GM19099 (cell line): ENCODE results near the gene PGC.

ENCODE experiments used
- POLR2A ChIP-seq: IDR thresholded peaks from 3 replicates; pipeline ENCODE4 v1.6.1; 2011; ENCODE audit warnings: low read depth; ENCODE audit not compliant: insufficient read length; ENCODE audit errors: extremely low read depth

PGC gene

DNA sequence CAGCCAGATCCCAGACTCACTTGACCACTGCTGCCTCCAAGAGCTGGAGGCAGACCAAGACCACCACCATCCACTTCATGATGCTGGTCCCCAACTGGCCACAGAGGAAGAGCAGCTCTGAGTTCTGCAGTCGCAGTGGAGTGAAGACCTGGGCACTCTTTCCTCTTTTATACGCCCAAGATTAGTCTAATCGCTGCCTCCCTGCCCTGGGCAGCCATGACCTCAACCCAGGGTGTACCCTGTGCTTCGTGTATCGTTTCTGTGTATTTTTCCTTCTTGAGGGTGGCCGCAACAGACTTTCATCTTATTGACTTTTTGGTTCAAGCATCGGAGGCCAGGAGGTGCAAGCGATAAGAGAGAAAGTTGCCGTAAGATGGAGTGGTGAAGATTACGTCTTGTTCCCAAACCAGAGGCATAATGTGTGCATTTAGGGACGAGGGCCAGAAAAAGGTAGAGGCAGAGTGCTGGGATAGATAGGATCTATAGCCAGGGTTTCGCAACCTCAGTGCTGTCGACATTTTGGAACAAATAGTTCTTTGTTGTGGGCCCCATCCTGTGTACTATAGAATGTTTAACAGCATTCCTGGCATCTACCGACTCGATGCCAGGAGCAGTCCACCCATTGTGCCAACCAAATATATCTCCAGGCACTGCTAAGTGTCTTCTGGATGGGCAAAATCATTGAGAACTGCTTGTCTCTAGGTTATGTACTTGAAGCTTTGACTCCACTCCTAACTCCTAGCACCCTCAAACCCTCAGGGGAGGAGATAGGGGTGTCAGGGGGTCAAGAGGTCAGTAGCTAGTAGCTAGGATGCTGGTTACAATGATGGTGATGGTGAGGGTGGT is at the start of gene PGC:
PGC (minus strand) TSS at position 142 of the 846 bp plus-strand sequence; CDS start at position 79, 63 bp downstream.
- no peak for TF ChIP-seq POLR2A

DNA sequence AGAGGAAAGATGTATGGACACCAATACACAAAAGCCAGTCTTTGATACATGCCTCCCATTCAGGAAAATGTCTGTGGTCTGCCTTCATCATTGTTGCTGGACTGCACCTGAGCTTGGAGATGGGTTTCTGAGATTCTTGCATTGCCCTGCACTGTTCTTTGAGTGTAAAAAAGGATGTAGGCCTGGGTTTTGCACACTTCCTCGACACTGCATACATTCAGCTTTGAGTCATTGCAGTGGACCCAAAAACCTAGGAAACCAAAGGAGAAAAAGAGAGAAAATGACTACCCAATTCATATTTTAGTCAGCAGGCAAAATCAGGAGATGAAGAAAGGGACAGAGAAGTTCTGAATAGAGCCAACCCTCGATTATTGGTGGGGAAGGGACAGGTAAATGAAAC is 49.3 kb upstream of the PGC start:
- TF ChIP-seq POLR2A = no peak

DNA sequence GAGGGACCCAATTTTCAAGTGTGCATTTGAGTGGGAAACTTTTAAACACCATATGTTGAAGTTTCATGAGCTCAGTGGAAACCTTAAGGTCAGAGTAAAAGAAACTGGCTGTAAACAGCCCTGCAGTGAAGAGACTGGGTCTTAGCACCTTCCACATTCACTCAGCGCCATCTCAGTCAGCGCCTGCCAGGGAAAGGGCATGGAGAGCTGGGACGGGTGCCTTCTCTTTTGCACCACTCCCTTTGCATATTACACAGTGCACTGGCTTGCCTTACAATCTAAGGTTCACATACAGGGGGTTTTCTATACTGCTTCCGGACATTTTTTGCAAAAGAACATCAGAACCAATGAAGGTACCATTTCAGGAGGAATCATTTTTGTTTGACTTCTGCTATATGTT is 44.8 kb upstream of the PGC start:
- no peak for TF ChIP-seq POLR2A

DNA sequence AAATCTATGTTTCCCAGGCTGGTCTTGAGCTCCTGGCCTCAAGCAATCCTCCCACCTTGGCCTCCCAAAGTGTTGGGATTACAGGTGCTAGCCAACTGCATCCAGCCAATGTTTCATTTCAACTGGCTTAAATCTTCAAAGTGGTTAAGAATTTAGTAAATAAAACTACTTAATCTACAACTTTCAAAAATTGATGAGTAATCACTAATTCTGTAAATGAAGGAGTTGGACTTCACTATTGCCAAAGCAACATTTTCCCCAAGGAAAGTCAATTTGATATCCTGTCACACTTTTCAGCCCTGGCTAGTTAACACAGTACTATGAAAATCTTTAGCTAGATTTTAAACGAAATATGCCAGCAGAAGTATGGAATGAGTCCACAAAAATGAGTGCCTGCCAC is 44.1 kb upstream of the PGC start:
- TF ChIP-seq POLR2A = no peak

DNA sequence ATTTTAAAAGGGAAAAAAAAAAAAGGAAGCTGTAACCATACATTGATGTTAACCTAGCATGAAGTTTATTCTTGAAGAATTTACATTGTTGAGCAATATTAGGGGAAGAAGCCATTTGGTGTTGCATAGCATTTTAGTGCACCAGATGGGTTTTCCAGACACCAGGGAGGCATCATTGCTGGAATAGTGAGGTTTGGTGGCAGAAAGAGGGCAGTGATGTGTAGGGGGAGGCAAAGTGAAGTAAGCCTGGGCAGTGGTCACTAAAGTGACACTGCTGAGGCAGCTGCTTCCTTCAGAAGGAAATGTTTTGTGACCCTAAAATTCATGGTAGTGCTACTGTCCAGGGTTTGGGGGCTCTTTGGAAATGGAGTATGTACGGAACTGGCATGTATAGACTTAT is 42.8 kb upstream of the PGC start:
- TF ChIP-seq POLR2A = no peak

DNA sequence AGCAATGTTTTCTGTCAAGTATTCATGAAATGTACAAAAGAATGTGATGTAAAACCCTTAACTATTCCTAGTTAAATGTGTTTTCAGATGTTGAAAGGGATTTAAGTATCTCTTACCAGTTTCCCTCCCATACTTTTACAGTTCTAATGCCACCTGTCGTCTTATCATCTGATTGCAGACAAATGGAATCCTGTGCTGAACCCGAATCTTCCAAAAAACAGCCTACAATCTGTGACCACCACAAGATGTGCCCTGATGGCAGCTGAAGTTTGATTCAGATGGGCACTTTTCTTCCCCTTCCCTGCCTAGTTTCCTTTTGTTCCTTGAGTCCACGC is 42.2 kb upstream of the PGC start:
- no peak for TF ChIP-seq POLR2A

DNA sequence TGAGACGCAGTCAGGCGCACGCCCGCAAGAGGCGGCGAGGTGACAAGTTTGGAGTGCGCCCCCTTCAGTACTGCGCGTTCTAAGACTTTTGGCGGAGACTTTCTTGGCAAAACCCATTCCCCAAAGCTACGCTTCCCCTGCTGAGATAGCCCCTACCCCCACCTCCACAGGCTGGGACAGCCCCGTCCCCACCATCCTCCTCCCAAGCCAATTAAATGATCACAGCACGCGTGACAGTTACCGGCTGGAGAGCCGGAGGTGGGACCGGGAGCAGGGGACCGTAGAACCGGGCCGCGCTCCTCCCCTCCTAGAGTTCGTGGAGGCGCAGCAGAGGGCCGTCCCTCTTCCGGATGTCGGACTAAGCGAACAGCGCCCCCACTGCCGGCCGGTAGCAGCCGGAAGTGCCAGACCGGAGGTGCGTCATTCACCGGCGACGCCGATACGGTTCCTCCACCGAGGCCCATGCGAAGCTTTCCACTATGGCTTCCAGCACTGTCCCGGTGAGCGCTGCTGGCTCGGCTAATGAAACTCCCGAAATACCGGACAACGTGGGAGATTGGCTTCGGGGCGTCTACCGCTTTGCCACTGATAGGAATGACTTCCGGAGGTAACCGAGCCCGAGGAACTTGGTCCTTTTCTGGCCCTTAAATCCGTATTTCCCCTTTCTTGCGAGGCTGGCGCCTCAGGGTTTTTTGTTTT is 40.2 kb upstream of the PGC start, which contains the start of gene TOMM6:
TOMM6 (plus strand) TSS at position 476 of the 699 bp plus-strand sequence; CDS start at position 480, 4 bp downstream.
- peak; percentile 88 for TF ChIP-seq POLR2A

DNA sequence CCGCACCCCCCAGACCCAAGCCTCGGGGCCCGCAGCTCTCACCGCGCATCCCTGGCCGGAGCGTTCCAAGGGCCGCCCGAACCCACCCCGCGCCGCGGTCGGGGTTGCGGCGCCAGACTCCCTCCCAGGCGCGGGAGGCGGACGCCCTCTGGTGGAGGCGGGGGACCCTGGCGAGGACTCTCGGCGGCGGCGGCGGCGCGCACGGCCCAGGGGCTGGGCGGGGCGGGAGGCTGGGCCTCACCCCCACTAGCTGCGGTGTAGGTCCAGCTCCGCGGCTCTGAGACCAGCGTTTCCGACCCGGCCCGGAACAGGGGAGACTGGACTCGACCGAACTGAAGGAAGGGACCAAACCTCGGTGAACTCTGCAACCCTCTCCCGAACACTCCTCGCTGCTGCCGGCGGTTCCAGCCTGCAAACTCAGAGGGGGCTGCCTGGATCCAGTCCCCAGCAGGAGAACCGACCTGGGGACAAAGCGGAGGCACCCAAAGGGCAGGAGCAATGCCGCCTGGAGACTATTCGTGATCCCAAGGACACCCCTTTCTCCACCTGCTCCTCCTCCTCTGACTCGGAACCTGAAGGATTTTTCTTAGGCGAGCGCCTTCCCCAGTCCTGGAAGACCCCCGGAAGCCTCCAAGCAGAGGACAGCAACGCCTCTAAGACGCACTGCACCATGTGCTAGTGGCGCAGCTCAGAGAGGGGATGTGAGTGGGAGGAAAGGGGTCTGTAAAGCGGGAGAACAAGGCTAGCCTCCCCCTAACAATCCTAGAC is 39.4 kb upstream of the PGC start:
- TF ChIP-seq POLR2A = peak; percentile 18

DNA sequence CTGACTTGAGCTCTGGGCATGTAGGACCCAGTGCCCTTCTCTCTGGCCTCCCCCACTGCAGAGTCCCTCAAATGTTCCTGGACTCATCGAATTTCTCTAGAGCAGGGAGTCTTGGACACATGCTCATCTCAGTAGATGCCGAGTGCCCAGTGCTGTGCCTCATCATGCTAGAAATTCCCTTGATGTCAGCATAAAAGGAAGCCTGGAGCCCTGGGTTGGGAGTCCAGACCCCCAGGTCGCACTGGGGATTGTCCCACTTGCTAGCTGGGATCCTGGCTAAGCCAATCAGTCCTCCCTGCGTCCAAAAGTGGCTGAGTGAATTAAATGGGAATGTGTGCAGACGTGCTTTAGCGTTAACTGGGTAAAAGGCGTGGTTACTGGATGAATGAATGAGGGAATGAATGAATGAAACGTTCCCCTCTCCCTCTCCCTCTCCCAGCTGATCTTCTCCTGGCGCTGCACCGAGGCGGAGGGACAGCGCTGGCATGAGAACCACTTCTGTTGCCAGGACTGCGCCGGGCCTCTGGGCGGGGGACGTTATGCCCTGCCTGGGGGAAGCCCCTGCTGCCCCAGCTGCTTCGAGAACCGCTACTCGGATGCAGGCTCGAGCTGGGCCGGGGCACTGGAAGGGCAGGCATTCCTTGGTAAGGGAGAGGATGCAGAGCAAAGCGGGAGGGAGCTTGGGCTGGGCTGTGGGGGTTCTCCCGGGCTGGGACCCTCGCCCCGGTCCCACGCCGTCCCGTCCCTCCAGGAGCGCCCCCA is 38.7 kb upstream of the PGC start:
- TF ChIP-seq POLR2A = no peak

DNA sequence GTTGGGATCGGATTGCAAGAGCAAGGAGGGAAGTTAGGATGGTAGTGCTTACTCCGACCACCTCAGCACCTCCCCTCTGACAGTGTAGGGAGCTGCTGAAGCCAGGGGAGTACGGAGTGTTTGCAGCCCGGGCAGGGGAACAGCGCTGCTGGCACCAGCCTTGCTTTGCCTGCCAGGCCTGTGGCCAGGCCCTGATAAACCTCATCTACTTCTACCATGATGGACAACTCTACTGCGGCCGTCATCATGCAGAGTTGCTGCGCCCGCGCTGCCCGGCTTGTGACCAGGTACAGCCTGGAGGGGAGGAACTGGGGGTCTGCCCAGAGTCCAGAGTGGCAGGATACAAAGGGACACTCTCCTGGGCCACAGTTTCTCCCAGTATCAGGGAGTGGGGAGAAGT is 38.1 kb upstream of the PGC start:
- TF ChIP-seq POLR2A = no peak

DNA sequence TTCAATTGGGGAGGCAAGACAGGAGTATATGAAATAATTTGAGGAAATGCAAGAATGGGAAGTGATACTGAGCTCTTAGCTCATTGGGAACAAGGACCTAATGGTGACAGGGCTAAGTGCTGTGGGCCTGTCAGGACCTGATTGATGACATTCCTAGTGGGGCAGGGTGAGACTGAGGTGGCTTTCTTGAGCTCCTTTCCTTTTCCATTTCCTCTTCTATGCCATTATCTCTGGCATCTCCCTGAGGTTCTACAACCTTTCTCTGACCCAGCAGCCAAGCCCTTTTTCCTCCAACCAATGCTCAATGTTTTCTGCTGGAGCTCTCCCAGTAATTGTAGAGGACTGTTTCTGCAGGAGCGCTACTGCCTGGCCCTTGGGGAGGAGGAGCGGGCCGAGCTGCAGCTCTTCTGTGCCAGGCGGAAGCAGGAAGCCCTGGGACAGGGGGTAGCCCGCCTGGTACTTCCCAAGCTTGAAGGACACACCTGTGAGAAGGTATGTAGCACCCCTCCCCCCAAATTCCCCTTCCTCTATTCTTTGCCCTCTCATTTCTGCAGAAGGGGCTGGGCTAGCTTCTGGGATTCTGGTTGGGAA is 37.5 kb upstream of the PGC start:
- no peak for TF ChIP-seq POLR2A

DNA sequence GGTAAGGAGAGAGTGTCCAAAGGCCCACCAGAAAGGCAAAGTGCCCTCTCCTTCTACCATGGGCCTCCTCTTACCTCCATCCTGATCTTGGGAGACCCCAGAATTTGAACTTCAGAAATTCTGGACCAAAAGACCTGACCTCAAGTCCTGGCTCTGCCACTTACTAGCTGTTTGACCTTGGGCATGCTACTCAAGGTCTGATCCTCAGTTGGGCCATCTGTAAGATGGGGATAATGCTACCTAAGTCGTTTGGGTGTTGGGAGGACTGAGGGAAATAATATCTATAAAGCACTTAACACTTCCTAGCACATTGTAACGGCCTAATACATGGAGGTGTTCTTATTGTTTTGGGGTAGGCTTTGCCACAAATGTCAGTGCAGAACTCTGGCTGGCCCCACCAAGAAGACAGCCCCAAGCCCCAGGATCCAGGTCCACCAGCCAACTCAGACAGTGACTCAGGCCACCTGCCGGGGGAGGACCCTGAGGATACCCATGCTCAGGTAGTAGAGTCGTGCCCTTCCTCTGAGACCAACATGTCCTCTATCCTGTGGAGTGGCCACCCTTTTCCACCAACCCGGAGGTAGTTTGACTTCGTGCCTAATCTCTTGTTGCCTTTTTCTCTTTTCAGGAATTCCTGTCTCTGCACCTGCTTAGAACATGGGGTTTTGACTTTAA is 36.0 kb upstream of the PGC start:
- no peak for TF ChIP-seq POLR2A

DNA sequence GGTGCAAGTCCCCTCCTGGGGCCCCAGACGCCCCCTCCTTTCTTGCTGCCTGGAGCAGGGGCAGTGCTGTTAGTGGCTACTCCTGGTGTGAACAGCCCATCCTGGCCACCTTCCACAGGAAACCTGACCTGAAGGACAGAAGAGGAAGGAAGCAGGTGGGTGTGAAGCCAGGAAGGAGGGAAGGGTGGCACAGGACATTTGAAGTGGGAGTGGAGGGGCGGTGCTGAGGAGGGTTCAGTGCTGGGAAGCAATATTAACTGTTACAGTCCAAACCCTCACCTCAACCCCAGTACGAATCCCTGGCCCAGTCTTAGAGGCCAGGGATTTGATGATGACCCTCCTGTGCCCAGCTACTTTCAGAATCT is 34.2 kb upstream of the PGC start:
- no peak for TF ChIP-seq POLR2A
